Caco-2 (cell line): Measurements from ENCODE around the gene MOBP. TPM values are rescaled to one million over a fixed set of nuclear protein-coding genes. Genes with fewer than 3 reads are reported as not detected.

ENCODE experiments used
- BruUV-seq: library from RNA; stranded (reverse); fragments of 400-500 nt; replicated peaks from 2 replicates; lab custom pipeline; 2021; lab: Mats Ljungman, UMichigan
- CTCF ChIA-PET: fragments of 300-600 bp; sonication (Branson Sonifier 250); formaldehyde crosslinking; loops from one replicate; lab custom pipeline; 2022; ENCODE audit warnings: antibody characterized with exemption; lab: Charles Lee
- POLR2A ChIA-PET: fragments of 300-600 bp; sonication (Branson Sonifier 250); formaldehyde crosslinking; loops from one replicate; lab custom pipeline; 2022; ENCODE audit warnings: antibody characterized with exemption; lab: Charles Lee
- DNase-seq, 2 experiments: peaks; one replicate each; pipeline versions ENCODE4 v3.0.0 to v3.0.0-alpha.2; 2020 to 2022
- H3K27me3 ChIP-seq: replicated peaks from 2 replicates; pipeline ENCODE4 v1.6.0; 2011; ENCODE audit warnings: low read length; ENCODE audit not compliant: control insufficient read depth, insufficient read depth
- H3K36me3 ChIP-seq: 2 replicates; pipeline ENCODE4 v1.5.1; 2011; ENCODE audit warnings: low read length; ENCODE audit not compliant: control insufficient read depth, insufficient read depth
- H3K4me1 ChIP-seq: fragments of 250-450 bp; sonication (Bioruptor Pico); 2 replicates; pipeline ENCODE4 v1.5.1; 2020; ENCODE audit warnings: mild to moderate bottlenecking
- H3K4me3 ChIP-seq: 2 replicates; pipeline ENCODE4 v1.5.1; 2011; ENCODE audit warnings: low read depth, mild to moderate bottlenecking, control low read depth, low read length
- H3K9me3 ChIP-seq: fragments of 250-450 bp; sonication (Bioruptor Pico); 2 replicates; pipeline ENCODE4 v1.5.1; 2020; ENCODE audit warnings: mild to moderate bottlenecking, moderate library complexity
- H3K27ac Mint-ChIP-seq: one replicate; pipeline ENCODE4 v1.8.0; 2022; ENCODE audit warnings: mixed read lengths; ENCODE audit not compliant: unreplicated experiment
- H3K27me3 Mint-ChIP-seq: one replicate; pipeline ENCODE4 v1.8.0; 2022; ENCODE audit warnings: mixed read lengths; ENCODE audit not compliant: insufficient read depth, unreplicated experiment
- H3K36me3 Mint-ChIP-seq: one replicate; pipeline ENCODE4 v1.8.0; 2022; ENCODE audit warnings: mild to moderate bottlenecking, mixed read lengths; ENCODE audit not compliant: insufficient read depth, unreplicated experiment
- H3K4me1 Mint-ChIP-seq: one replicate; pipeline ENCODE4 v1.8.0; 2022; ENCODE audit warnings: low read depth, mixed read lengths; ENCODE audit not compliant: unreplicated experiment
- H3K4me3 Mint-ChIP-seq: one replicate; pipeline ENCODE4 v1.8.0; 2022; ENCODE audit warnings: mild to moderate bottlenecking, moderate library complexity, mixed read lengths; ENCODE audit not compliant: unreplicated experiment
- H3K9me3 Mint-ChIP-seq: one replicate; pipeline ENCODE4 v1.8.0; 2022; ENCODE audit warnings: mixed read lengths; ENCODE audit not compliant: unreplicated experiment
- CTCF ChIP-seq, 2 experiments: fragments of 200-600 bp in 1 of 2; IDR thresholded peaks; 1 replicate in 1 of 2; 2 replicates in 1 of 2; pipeline versions ENCODE4 v1.5.1 to v1.8.0; 2011 to 2022; ENCODE audit warnings: antibody characterized with exemption in 1 of 2, control low read depth in 1 of 2, inconsistent platforms in 1 of 2, low read depth in 1 of 2, low read length in 1 of 2, mild to moderate bottlenecking in 1 of 2, moderate library complexity in 1 of 2; ENCODE audit not compliant: insufficient read depth in 1 of 2, severe bottlenecking in 1 of 2, unreplicated experiment in 1 of 2
- intact Hi-C: fragments of 100-400 bp; cut with micrococcal nuclease; formaldehyde crosslinking; loops from one replicate; pipeline ENCODE4 v1.10.0; 2022; ENCODE audit not compliant: unreplicated experiment
- total RNA-seq: library from RNA; stranded (reverse); gene quantifications from 2 replicates; pipeline ENCODE4 v1.2.3, GENCODE V29; 2022

MOBP gene
- total RNA-seq, 1 experiment from 2014 or later: 0.27 TPM

- no peaks in the 10 kb centered on the region for H3K36me3 Mint-ChIP-seq
- Histone ChIP-seq H3K9me3 (no peaks in the 10 kb centered on the region), H3K36me3 (no peaks in the 10 kb centered on the region), H3K27me3 (no peaks in the 10 kb centered on the region), H3K4me3 (no peak overlapping the region), H3K4me1 (no peaks in the 10 kb centered on the region)
- BruUV-seq: no TSS peak
- H3K9me3 Mint-ChIP-seq: no peaks in the 10 kb centered on the region
- intact Hi-C loops: no loop called here
- DNase-seq: no peak
- no peak overlapping the region for H3K27ac Mint-ChIP-seq
- H3K4me3 Mint-ChIP-seq: no peak overlapping the region
- H3K4me1 Mint-ChIP-seq: no peaks in the 10 kb centered on the region
- no peak for TF ChIP-seq CTCF (IDR thresholded peaks at IDR 0.05; ENCODE audit: insufficient read depth in 1 of 2, low read depth in 1 of 2, low read length in 1 of 2, severe bottlenecking in 1 of 2, unreplicated experiment in 1 of 2)
- ChIA-PET CTCF (no interaction called here), POLR2A (no interaction called here)
- H3K27me3 Mint-ChIP-seq: peaks cover 5% of the 10 kb centered on the region
Measured at GRCh38 chr3:39427506-39427905, 40.0 kb upstream of the MOBP start.

DNA sequence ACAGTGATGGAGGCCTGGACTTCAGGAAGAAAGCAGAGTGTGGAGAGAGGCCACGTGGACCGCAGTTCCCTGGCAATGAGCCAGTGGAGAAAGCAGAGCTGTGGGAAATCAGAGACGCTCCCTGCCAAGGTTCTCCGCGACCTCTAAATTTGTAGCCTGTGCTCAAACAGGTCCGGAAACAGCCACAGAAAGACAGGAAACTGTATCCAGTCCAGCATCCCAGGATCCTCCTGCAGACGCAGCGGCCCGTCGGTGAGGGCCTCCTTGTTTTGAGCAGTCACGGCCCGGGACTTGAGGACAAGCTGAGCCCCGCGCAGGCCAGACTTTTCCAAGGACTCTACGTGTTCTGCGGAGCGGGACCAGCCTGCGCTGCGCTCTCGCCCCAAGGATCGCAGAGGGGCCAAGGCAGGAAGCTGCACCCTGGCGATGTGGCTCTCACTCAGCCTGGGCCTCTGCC, 38.7 kb upstream of the MOBP start:
- H3K4me3 ChIP-seq: no peak overlapping the region
- Mint-ChIP-seq H3K9me3 (no peaks in the 10 kb centered on the region), H3K4me1 (no peaks in the 10 kb centered on the region), H3K27ac (no peak overlapping the region), H3K27me3 (peaks cover 5% of the 10 kb centered on the region), H3K36me3 (no peaks in the 10 kb centered on the region), H3K4me3 (no peak overlapping the region)
- no peaks in the 10 kb centered on the region for H3K27me3 ChIP-seq
- no peaks in the 10 kb centered on the region for H3K36me3 ChIP-seq
- ChIA-PET CTCF (interaction anchor here (0.6 kb wide), 1 partner anchor 60 kb away, joined by 3 read pairs; no protein-coding TSS in a partner anchor), POLR2A (no interaction called here)
- TF ChIP-seq CTCF (IDR thresholded peaks at IDR 0.05; ENCODE audit: insufficient read depth in 1 of 2, low read depth in 1 of 2, low read length in 1 of 2, severe bottlenecking in 1 of 2, unreplicated experiment in 1 of 2): no peak
- no peak for DNase-seq
- BruUV-seq: no TSS peak
- intact Hi-C loops: no loop called here
- H3K4me1 ChIP-seq: no peaks in the 10 kb centered on the region
- no peaks in the 10 kb centered on the region for H3K9me3 ChIP-seq

GRCh38 chr3:39429466-39429865, 38.0 kb upstream of the MOBP start:
- CTCF ChIA-PET: no interaction called here
- Mint-ChIP-seq H3K27me3 (peaks cover 5% of the 10 kb centered on the region), H3K27ac (no peak overlapping the region), H3K4me3 (no peak overlapping the region), H3K4me1 (no peaks in the 10 kb centered on the region), H3K36me3 (no peaks in the 10 kb centered on the region), H3K9me3 (no peaks in the 10 kb centered on the region)
- H3K4me1 ChIP-seq: no peaks in the 10 kb centered on the region
- no peak overlapping the region for H3K4me3 ChIP-seq
- H3K9me3 ChIP-seq: no peaks in the 10 kb centered on the region
- no TSS peak for BruUV-seq
- H3K36me3 ChIP-seq: no peaks in the 10 kb centered on the region
- no peak for TF ChIP-seq CTCF (IDR thresholded peaks at IDR 0.05; ENCODE audit: insufficient read depth in 1 of 2, low read depth in 1 of 2, low read length in 1 of 2, severe bottlenecking in 1 of 2, unreplicated experiment in 1 of 2)
- DNase-seq: no peak
- intact Hi-C loops: no loop called here
- H3K27me3 ChIP-seq: no peaks in the 10 kb centered on the region
- POLR2A ChIA-PET: no interaction called here
